ENCODE measurements around the gene FILIP1. TPM values are rescaled to one million over a fixed set of nuclear protein-coding genes. Genes with fewer than 3 reads are reported as not detected.

FILIP1 gene
- total and polyA plus RNA-seq, 9 donors: 20.3 to 49.0 (median 42.4) TPM

GRCh38 chr6:75525682-75526081 lies 32.1 kb upstream of the FILIP1 start:
- Histone ChIP-seq H3K4me3 (ENCODE audit: low read length) (no peak overlapping the region), H3K27ac (ENCODE audit: low read length) (no peak overlapping the region), H3K36me3 (ENCODE audit: control insufficient read depth, insufficient read depth, low read length) (no peaks in the 10 kb centered on the region), H3K9me3 (replicated peaks; ENCODE audit: control insufficient read depth, low read depth, low read length) (peaks cover 2% of the 10 kb centered on the region), H3K4me1 (ENCODE audit: control insufficient read depth, insufficient read depth, low read length) (no peaks in the 10 kb centered on the region), H3K27me3 (ENCODE audit: control insufficient read depth, insufficient read depth, low read length) (no peaks in the 10 kb centered on the region)
- WGBS (ENCODE audit: insufficient coverage): no CpG with 5 or more reads among the region's 3 CpGs
- DNase-seq: no peak

- Histone ChIP-seq H3K4me1 (ENCODE audit: control insufficient read depth, insufficient read depth, low read length) (no peaks in the 10 kb centered on the region), H3K9me3 (replicated peaks; ENCODE audit: control insufficient read depth, low read depth, low read length) (peaks cover 2% of the 10 kb centered on the region), H3K4me3 (ENCODE audit: low read length) (no peak overlapping the region), H3K36me3 (ENCODE audit: control insufficient read depth, insufficient read depth, low read length) (no peaks in the 10 kb centered on the region), H3K27me3 (ENCODE audit: control insufficient read depth, insufficient read depth, low read length) (no peaks in the 10 kb centered on the region), H3K27ac (ENCODE audit: low read length) (no peak overlapping the region)
- peak; percentile 57 for DNase-seq
- 38% methylated on average over 4 of the region's 9 CpGs for WGBS (ENCODE audit: insufficient coverage)
Observed at GRCh38 chr6:75524322-75524972, 30.8 kb upstream of the FILIP1 start.

- Histone ChIP-seq H3K4me1 (ENCODE audit: control insufficient read depth, insufficient read depth, low read length) (no peaks in the 10 kb centered on the region), H3K9me3 (replicated peaks; ENCODE audit: control insufficient read depth, low read depth, low read length) (no peaks in the 10 kb centered on the region), H3K27ac (ENCODE audit: low read length) (no peak overlapping the region), H3K27me3 (ENCODE audit: control insufficient read depth, insufficient read depth, low read length) (no peaks in the 10 kb centered on the region), H3K36me3 (ENCODE audit: control insufficient read depth, insufficient read depth, low read length) (no peaks in the 10 kb centered on the region), H3K4me3 (ENCODE audit: low read length) (no peak overlapping the region)
- no peak for DNase-seq
- no CpG with 5 or more reads among the region's 2 CpGs for WGBS (ENCODE audit: insufficient coverage)
Observed at GRCh38 chr6:75516757-75517156, 23.2 kb upstream of the FILIP1 start.

DNA sequence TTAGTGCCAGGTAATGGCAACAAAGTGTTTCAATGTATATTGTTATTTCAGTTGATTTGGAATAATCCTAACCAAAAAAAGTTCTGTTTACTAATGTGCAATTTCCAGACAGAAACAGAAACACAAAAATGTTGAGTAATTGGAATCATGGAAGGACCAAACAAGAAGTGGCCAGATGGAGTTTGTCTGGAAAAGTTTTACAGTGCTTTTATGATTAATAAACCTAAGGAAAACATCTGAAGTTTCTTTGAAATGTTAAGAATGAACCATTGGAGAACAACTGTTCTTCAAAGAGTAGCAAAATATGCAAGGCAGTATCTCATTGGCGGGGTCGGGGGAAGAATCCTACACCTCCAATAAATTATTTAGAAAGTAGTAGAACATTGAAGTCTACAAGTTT lies 19.0 kb upstream of the FILIP1 start:
- no CpG with 5 or more reads among the region's 2 CpGs for WGBS (ENCODE audit: insufficient coverage)

GRCh38 chr6:75505424-75505823 lies 11.8 kb upstream of the FILIP1 start:
- Histone ChIP-seq H3K36me3 (ENCODE audit: control insufficient read depth, insufficient read depth, low read length) (no peaks in the 10 kb centered on the region), H3K27ac (ENCODE audit: low read length) (no peak overlapping the region), H3K9me3 (replicated peaks; ENCODE audit: control insufficient read depth, low read depth, low read length) (no peaks in the 10 kb centered on the region), H3K4me1 (ENCODE audit: control insufficient read depth, insufficient read depth, low read length) (no peaks in the 10 kb centered on the region), H3K4me3 (ENCODE audit: low read length) (no peak overlapping the region), H3K27me3 (ENCODE audit: control insufficient read depth, insufficient read depth, low read length) (no peaks in the 10 kb centered on the region)
- no peak for DNase-seq
- WGBS (ENCODE audit: insufficient coverage): no CpG with 5 or more reads among the region's 2 CpGs

More for the DNA sequence above, 19.0 kb upstream of the FILIP1 start:
- H3K36me3 ChIP-seq (ENCODE audit: control insufficient read depth, insufficient read depth, low read length): no peaks in the 10 kb centered on the region
- H3K4me1 ChIP-seq (ENCODE audit: control insufficient read depth, insufficient read depth, low read length): no peaks in the 10 kb centered on the region
- H3K27ac ChIP-seq (ENCODE audit: low read length): no peak overlapping the region
- no peak for DNase-seq
- H3K27me3 ChIP-seq (ENCODE audit: control insufficient read depth, insufficient read depth, low read length): no peaks in the 10 kb centered on the region
- H3K9me3 ChIP-seq (replicated peaks; ENCODE audit: control insufficient read depth, low read depth, low read length): no peaks in the 10 kb centered on the region
- no peak overlapping the region for H3K4me3 ChIP-seq (ENCODE audit: low read length)

GRCh38 chr6:75504465-75505222 lies 11.0 kb upstream of the FILIP1 start:
- whole genome bisulfite sequencing (ENCODE audit: insufficient coverage): 100% methylated on average over 1 of the region's 4 CpGs
- peak; percentile 62 for DNase-seq
- no peaks in the 10 kb centered on the region for H3K36me3 ChIP-seq (ENCODE audit: control insufficient read depth, insufficient read depth, low read length)
- no peak overlapping the region for H3K27ac ChIP-seq (ENCODE audit: low read length)
- H3K4me3 ChIP-seq (ENCODE audit: low read length): no peak overlapping the region
- H3K27me3 ChIP-seq (ENCODE audit: control insufficient read depth, insufficient read depth, low read length): no peaks in the 10 kb centered on the region
- no peaks in the 10 kb centered on the region for H3K4me1 ChIP-seq (ENCODE audit: control insufficient read depth, insufficient read depth, low read length)
- H3K9me3 ChIP-seq (replicated peaks; ENCODE audit: control insufficient read depth, low read depth, low read length): no peaks in the 10 kb centered on the region

GRCh38 chr6:75503291-75503690 lies 9.7 kb upstream of the FILIP1 start:
- Histone ChIP-seq H3K9me3 (replicated peaks; ENCODE audit: control insufficient read depth, low read depth, low read length) (no peaks in the 10 kb centered on the region), H3K27ac (ENCODE audit: low read length) (no peak overlapping the region), H3K36me3 (ENCODE audit: control insufficient read depth, insufficient read depth, low read length) (no peaks in the 10 kb centered on the region), H3K4me1 (ENCODE audit: control insufficient read depth, insufficient read depth, low read length) (no peaks in the 10 kb centered on the region), H3K27me3 (ENCODE audit: control insufficient read depth, insufficient read depth, low read length) (no peaks in the 10 kb centered on the region), H3K4me3 (ENCODE audit: low read length) (no peak overlapping the region)
- WGBS (ENCODE audit: insufficient coverage): no CpG with 5 or more reads among the region's 2 CpGs
- no peak for DNase-seq

DNA sequence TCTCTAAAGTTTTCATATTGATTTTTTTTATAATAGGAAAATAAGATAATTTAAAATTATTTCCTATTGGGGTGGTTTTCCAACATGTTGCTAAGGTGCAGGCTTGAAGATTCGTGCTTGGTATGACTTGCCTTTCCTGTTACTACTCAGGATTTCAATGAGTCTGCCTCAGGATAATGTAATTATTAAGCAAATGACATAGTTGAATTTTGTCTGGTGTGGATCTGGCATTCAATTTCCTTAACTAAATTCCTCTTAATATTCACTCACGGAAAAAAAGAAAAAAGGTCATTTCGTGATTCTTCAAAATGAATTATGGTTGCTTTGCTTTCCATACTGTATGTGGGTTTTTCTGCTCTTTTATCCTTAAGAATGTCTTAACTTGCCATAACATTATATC lies 9.3 kb upstream of the FILIP1 start:
- no peaks in the 10 kb centered on the region for H3K27me3 ChIP-seq (ENCODE audit: control insufficient read depth, insufficient read depth, low read length)
- DNase-seq: no peak
- WGBS (ENCODE audit: insufficient coverage): no CpG with 5 or more reads among the region's 3 CpGs
- no peaks in the 10 kb centered on the region for H3K36me3 ChIP-seq (ENCODE audit: control insufficient read depth, insufficient read depth, low read length)
- no peaks in the 10 kb centered on the region for H3K4me1 ChIP-seq (ENCODE audit: control insufficient read depth, insufficient read depth, low read length)
- no peaks in the 10 kb centered on the region for H3K9me3 ChIP-seq (replicated peaks; ENCODE audit: control insufficient read depth, low read depth, low read length)
- no peak overlapping the region for H3K27ac ChIP-seq (ENCODE audit: low read length)
- no peak overlapping the region for H3K4me3 ChIP-seq (ENCODE audit: low read length)

GRCh38 chr6:75501756-75502155 lies 8.2 kb upstream of the FILIP1 start:
- no peaks in the 10 kb centered on the region for H3K9me3 ChIP-seq (replicated peaks; ENCODE audit: control insufficient read depth, low read depth, low read length)
- H3K27me3 ChIP-seq (ENCODE audit: control insufficient read depth, insufficient read depth, low read length): no peaks in the 10 kb centered on the region
- H3K27ac ChIP-seq (ENCODE audit: low read length): no peak overlapping the region
- 50% methylated on average over 2 of the region's 4 CpGs for WGBS (ENCODE audit: insufficient coverage)
- no peak for DNase-seq
- H3K4me1 ChIP-seq (ENCODE audit: control insufficient read depth, insufficient read depth, low read length): no peaks in the 10 kb centered on the region
- no peak overlapping the region for H3K4me3 ChIP-seq (ENCODE audit: low read length)
- H3K36me3 ChIP-seq (ENCODE audit: control insufficient read depth, insufficient read depth, low read length): no peaks in the 10 kb centered on the region

GRCh38 chr6:75499640-75500039 lies 6.0 kb upstream of the FILIP1 start:
- H3K4me1 ChIP-seq (ENCODE audit: control insufficient read depth, insufficient read depth, low read length): peaks cover 5% of the 10 kb centered on the region
- H3K27ac ChIP-seq (ENCODE audit: low read length): no peak overlapping the region
- DNase-seq: peak; percentile 35
- 56% methylated on average over 4 of the region's 4 CpGs for WGBS (ENCODE audit: insufficient coverage)
- H3K27me3 ChIP-seq (ENCODE audit: control insufficient read depth, insufficient read depth, low read length): no peaks in the 10 kb centered on the region
- no peaks in the 10 kb centered on the region for H3K36me3 ChIP-seq (ENCODE audit: control insufficient read depth, insufficient read depth, low read length)
- no peaks in the 10 kb centered on the region for H3K9me3 ChIP-seq (replicated peaks; ENCODE audit: control insufficient read depth, low read depth, low read length)
- H3K4me3 ChIP-seq (ENCODE audit: low read length): no peak overlapping the region

Measured in muscle of leg (tissue), 11 donors.